B cell (primary cell): Measurements from ENCODE around the gene PRLH.

Experiments used
- CTCF ChIP-seq: fragments of 200-600 bp; IDR thresholded peaks from one replicate; pipeline ENCODE4 v1.8.0; 2022; ENCODE audit warnings: antibody characterized with exemption, mild to moderate bottlenecking
- EZH2 ChIP-seq: IDR thresholded peaks from 2 replicates; pipeline ENCODE4 v1.6.1; 2012; ENCODE audit warnings: borderline replicate concordance, low read depth, mild to moderate bottlenecking, moderate library complexity, low read length; ENCODE audit not compliant: insufficient read depth, poor library complexity, severe bottlenecking

- no peak for TF ChIP-seq CTCF
- TF ChIP-seq EZH2: no peak
These were observed 27.5 kb upstream of the PRLH start for GRCh38 chr2:237538901-237539300.
